Smooth muscle cell (in vitro differentiated cells): ENCODE data around the gene COG2. TPM values are rescaled to one million over a fixed set of nuclear protein-coding genes. Genes with fewer than 3 reads are reported as not detected.

Source experiments
- DNase-seq: peaks from one replicate; lab custom pipeline; 2025; ENCODE audit not compliant: unreplicated experiment; lab: John Stamatoyannopoulos, UW
- H2AFZ ChIP-seq: fragments of 200-600 bp; sonication (generic); 2 replicates; pipeline ENCODE4 v1.6.0; 2016; ENCODE audit warnings: antibody characterized with exemption, low read depth, mild to moderate bottlenecking
- H3F3A ChIP-seq: fragments of 200-600 bp; sonication (generic); 2 replicates; pipeline ENCODE4 v1.6.0; 2017; ENCODE audit warnings: antibody characterized with exemption, low read depth
- H3K27ac ChIP-seq: fragments of 200-600 bp; sonication (generic); 2 replicates; pipeline ENCODE4 v1.5.1; 2016; ENCODE audit warnings: low read depth, mild to moderate bottlenecking
- H3K27me3 ChIP-seq: fragments of 200-600 bp; sonication (generic); 2 replicates; pipeline ENCODE4 v1.6.1; 2016; ENCODE audit warnings: low read depth, mild to moderate bottlenecking
- H3K36me3 ChIP-seq: fragments of 200-600 bp; sonication (generic); 2 replicates; pipeline ENCODE4 v1.5.1; 2016; ENCODE audit warnings: low read depth
- H3K4me1 ChIP-seq: fragments of 200-600 bp; sonication (generic); 2 replicates; pipeline ENCODE4 v1.5.1; 2016; ENCODE audit warnings: low read depth
- H3K4me2 ChIP-seq: fragments of 200-600 bp; sonication (generic); 2 replicates; pipeline ENCODE4 v1.6.0; 2016; ENCODE audit warnings: mild to moderate bottlenecking
- H3K4me3 ChIP-seq: fragments of 200-600 bp; sonication (generic); 2 replicates; pipeline ENCODE4 v1.5.1; 2016; ENCODE audit warnings: mild to moderate bottlenecking
- H3K79me2 ChIP-seq: fragments of 200-600 bp; sonication (generic); 2 replicates; pipeline ENCODE4 v1.6.0; 2016; ENCODE audit warnings: low read depth, mild to moderate bottlenecking
- H3K9ac ChIP-seq: fragments of 200-600 bp; sonication (generic); 2 replicates; pipeline ENCODE4 v1.6.0; 2016; ENCODE audit warnings: low read depth
- H3K9me3 ChIP-seq: fragments of 200-600 bp; sonication (generic); replicated peaks from 2 replicates; pipeline ENCODE4 v1.5.1; 2016; ENCODE audit warnings: low read depth
- H4K20me1 ChIP-seq: fragments of 200-600 bp; sonication (generic); 2 replicates; pipeline ENCODE4 v1.6.0; 2016; ENCODE audit warnings: low read depth
- WGBS: methylation state at CpG from one replicate; pipeline ENCODE4 v1.1.7; 2016; ENCODE audit warnings: low lambda C conversion rate; 5-methylcytosine and 5-hydroxymethylcytosine counted together
- polyA plus RNA-seq: library from polyadenylated mRNA; unstranded; fragments of >200 nt; fragmentation: Nextera tagmentation; extraction: Ambion mirVana; gene quantifications from 2 replicates; pipeline ENCODE4 v1.2.1, GENCODE V29; 2016
- total RNA-seq: library from RNA; depleted of rRNA; stranded (reverse); fragments of >200 nt; gene quantifications from 2 replicates; pipeline ENCODE4 v1.2.3, GENCODE V29; 2014
- TF ChIP-seq, protein P1 (sequence below): fragments of 200-600 bp; sonication (generic); IDR thresholded peaks from 2 replicates; pipeline ENCODE4 v1.5.1; 2017; ENCODE audit warnings: borderline replicate concordance, mild to moderate bottlenecking, antibody characterized with exemption; ENCODE audit not compliant: insufficient read depth, poor library complexity, severe bottlenecking

The COG2 gene
- total and polyA plus RNA-seq, 2 experiments from 2014 or later: 16.5 to 23.8 TPM

DNA sequence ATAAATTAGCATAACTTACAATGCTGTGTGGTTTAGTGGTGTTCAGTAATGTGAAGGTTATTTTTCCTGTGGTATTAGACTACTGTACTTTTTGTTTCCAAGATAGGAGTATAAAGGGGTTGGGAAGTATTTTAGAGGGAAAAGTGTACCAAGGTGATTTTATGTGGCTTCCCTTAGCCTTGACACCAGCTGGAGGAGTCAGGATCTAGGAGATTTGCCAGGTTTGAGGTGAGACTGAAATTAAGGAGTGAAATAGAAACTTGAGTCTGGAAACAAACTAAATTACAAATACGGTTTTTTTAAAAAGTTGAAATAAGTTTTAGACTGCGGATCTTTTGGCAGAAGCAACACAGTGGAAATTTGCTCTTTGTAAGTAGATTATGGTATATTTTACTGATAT is 32.3 kb downstream of the COG2 start:
- H3K9ac ChIP-seq: no peak overlapping the region
- H2AFZ ChIP-seq: no peak overlapping the region
- no peak overlapping the region for H3K27ac ChIP-seq
- WGBS: 98% methylated on average over 2 of the region's 2 CpGs
- H3K36me3 ChIP-seq: peaks cover 21% of the 10 kb centered on the region
- H3K79me2 ChIP-seq: no peaks in the 10 kb centered on the region
- H3K4me2 ChIP-seq: no peak overlapping the region
- no peaks in the 10 kb centered on the region for H3F3A ChIP-seq
- DNase-seq: no peak
- no peaks in the 10 kb centered on the region for H3K27me3 ChIP-seq
- no peaks in the 10 kb centered on the region for H3K9me3 ChIP-seq
- H3K4me3 ChIP-seq: no peak overlapping the region
- H3K4me1 ChIP-seq: no peaks in the 10 kb centered on the region
- H4K20me1 ChIP-seq: no peaks in the 10 kb centered on the region
- TF ChIP-seq, protein P1, sequence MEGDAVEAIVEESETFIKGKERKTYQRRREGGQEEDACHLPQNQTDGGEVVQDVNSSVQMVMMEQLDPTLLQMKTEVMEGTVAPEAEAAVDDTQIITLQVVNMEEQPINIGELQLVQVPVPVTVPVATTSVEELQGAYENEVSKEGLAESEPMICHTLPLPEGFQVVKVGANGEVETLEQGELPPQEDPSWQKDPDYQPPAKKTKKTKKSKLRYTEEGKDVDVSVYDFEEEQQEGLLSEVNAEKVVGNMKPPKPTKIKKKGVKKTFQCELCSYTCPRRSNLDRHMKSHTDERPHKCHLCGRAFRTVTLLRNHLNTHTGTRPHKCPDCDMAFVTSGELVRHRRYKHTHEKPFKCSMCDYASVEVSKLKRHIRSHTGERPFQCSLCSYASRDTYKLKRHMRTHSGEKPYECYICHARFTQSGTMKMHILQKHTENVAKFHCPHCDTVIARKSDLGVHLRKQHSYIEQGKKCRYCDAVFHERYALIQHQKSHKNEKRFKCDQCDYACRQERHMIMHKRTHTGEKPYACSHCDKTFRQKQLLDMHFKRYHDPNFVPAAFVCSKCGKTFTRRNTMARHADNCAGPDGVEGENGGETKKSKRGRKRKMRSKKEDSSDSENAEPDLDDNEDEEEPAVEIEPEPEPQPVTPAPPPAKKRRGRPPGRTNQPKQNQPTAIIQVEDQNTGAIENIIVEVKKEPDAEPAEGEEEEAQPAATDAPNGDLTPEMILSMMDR: no peak

DNA sequence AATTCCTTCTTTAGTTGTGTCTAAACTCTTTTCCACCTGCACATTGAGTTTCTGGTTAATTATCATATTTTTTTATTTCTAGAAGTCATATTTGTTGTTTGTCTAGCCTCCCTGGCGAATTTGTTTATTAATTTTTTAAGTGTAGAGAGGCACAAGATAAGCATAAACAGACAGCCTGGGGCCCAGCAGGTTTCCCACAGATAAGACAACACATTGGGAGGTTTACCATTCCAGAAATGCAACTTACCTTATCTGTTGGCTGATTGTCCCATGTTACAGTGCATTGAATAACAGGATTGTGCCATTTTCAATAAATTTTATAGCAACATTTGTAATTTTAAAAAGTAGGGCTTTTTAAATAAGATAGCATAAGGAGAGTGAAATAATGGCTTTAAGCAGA is 34.9 kb downstream of the COG2 start:
- Histone ChIP-seq H4K20me1 (no peaks in the 10 kb centered on the region), H3K79me2 (no peaks in the 10 kb centered on the region), H3K27me3 (no peaks in the 10 kb centered on the region), H3K27ac (no peak overlapping the region), H3K9me3 (no peaks in the 10 kb centered on the region), H3K4me2 (no peak overlapping the region), H3K4me1 (no peaks in the 10 kb centered on the region), H3K4me3 (no peak overlapping the region), H3K36me3 (peaks cover 21% of the 10 kb centered on the region), H3F3A (no peaks in the 10 kb centered on the region), H2AFZ (no peak overlapping the region), H3K9ac (no peak overlapping the region)
- TF ChIP-seq, protein P1: no peak
- WGBS: 97% methylated on average over 1 of the region's 1 CpG
- DNase-seq: no peak

DNA sequence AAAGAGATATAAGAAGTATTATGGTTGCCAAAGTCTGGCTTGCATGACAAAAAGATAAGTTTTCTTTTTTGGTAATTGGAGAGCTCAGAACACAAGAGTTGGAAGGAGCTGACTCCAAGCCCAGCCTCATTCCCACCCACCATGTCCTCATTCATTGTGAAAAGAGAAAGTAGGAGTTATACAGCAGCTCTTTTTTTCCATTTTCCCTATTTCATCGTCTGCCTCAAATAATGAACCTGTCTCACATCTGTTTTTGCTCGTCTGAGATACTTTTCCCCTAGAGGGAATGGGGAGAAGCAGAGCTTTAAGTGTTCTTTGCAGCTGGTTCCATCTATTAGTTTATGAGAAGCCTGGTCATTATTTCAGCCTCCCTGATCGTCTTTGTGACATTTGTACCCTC is 36.9 kb downstream of the COG2 start:
- TF ChIP-seq, protein P1: no peak
- H2AFZ ChIP-seq: no peak overlapping the region
- WGBS: 94% methylated on average over 3 of the region's 3 CpGs

DNA sequence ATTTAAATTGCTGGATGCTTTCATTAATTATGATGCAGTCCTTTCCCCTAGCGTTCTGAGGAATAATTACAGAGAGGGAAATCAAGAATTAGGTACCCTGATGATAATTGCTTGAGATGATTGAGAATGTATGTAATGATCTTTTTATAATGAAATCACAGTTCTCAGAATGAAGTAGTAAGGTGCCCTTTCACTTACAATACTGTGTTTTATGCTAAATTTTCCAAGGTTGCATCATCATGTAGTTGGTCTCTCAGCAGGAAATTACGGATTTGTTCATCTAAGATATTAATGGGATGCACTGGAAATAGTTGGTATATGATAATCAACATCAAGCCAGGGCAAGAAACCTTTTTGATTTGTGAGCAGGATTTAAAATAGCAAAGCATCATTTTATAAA is 37.5 kb downstream of the COG2 start:
- TF ChIP-seq, protein P1: no peak
- no peaks in the 10 kb centered on the region for H4K20me1 ChIP-seq
- no peak overlapping the region for H3K9ac ChIP-seq
- H3K9me3 ChIP-seq: no peaks in the 10 kb centered on the region
- H3K79me2 ChIP-seq: no peaks in the 10 kb centered on the region
- H3F3A ChIP-seq: no peaks in the 10 kb centered on the region
- H3K4me1 ChIP-seq: no peaks in the 10 kb centered on the region
- no peak overlapping the region for H3K4me2 ChIP-seq
- no peaks in the 10 kb centered on the region for H3K27me3 ChIP-seq
- peaks cover 18% of the 10 kb centered on the region for H3K36me3 ChIP-seq
- WGBS: 98% methylated on average over 2 of the region's 2 CpGs
- DNase-seq: no peak
- H3K4me3 ChIP-seq: no peak overlapping the region
- H3K27ac ChIP-seq: no peak overlapping the region
- no peak overlapping the region for H2AFZ ChIP-seq

More for the DNA sequence above, 36.9 kb downstream of the COG2 start:
- H3K36me3 ChIP-seq: peaks cover 19% of the 10 kb centered on the region
- H3F3A ChIP-seq: no peaks in the 10 kb centered on the region
- no peak for DNase-seq
- H3K4me1 ChIP-seq: no peaks in the 10 kb centered on the region
- no peak overlapping the region for H3K4me3 ChIP-seq
- H3K4me2 ChIP-seq: no peak overlapping the region
- H3K9ac ChIP-seq: no peak overlapping the region
- H4K20me1 ChIP-seq: no peaks in the 10 kb centered on the region
- H3K79me2 ChIP-seq: no peaks in the 10 kb centered on the region
- H3K9me3 ChIP-seq: no peaks in the 10 kb centered on the region
- no peaks in the 10 kb centered on the region for H3K27me3 ChIP-seq
- H3K27ac ChIP-seq: no peak overlapping the region
